HCT116 (cell line): ENCODE measurements around the gene RAI1.

Experiments
- CBX3 ChIP-seq: IDR thresholded peaks from 2 replicates; pipeline ENCODE4 v1.6.1; 2012; ENCODE audit warnings: low read depth
- CTCF ChIP-seq, 3 experiments: fragments of 200-600 bp in 1 of 3; sonication (generic) in 1 of 3; IDR thresholded peaks in 2 of 3; conservative IDR thresholded peaks in 1 of 3; 2 replicates each; pipeline ENCODE4 v1.5.1; 2012 to 2017; ENCODE audit warnings: low read depth in 2 of 3, low read length in 2 of 3, antibody characterized with exemption in 1 of 3, borderline replicate concordance in 1 of 3, control low read depth in 1 of 3, mild to moderate bottlenecking in 1 of 3, mixed read lengths in 1 of 3, mixed run types in 1 of 3, moderate library complexity in 1 of 3; ENCODE audit not compliant: insufficient read depth in 1 of 3
- ELF1 ChIP-seq: IDR thresholded peaks from 2 replicates; pipeline ENCODE4 v1.6.1; 2012; ENCODE audit warnings: low read depth, borderline replicate concordance
- EZH2 ChIP-seq: fragments of 200-600 bp; sonication (generic); IDR thresholded peaks from 2 replicates; pipeline ENCODE4 v1.6.1; 2017; ENCODE audit warnings: antibody characterized with exemption, mixed run types
- EZH2phosphoT487 ChIP-seq: fragments of 200-600 bp; IDR thresholded peaks from 2 replicates; pipeline ENCODE4 v1.6.1; 2018; ENCODE audit warnings: antibody characterized with exemption, borderline replicate concordance
- JUND ChIP-seq: IDR thresholded peaks from 2 replicates; pipeline ENCODE4 v1.6.1; 2012
- MAX ChIP-seq: IDR thresholded peaks from 2 replicates; pipeline ENCODE4 v1.6.1; 2012
- POLR2A ChIP-seq: IDR thresholded peaks from 2 replicates; pipeline ENCODE4 v1.7.0; 2011; ENCODE audit warnings: borderline replicate concordance; ENCODE audit not compliant: insufficient read depth, insufficient read length; ENCODE audit errors: extremely low read depth
- POLR2AphosphoS5 ChIP-seq: IDR thresholded peaks from 2 replicates; pipeline ENCODE4 v1.6.1; 2011; ENCODE audit warnings: mild to moderate bottlenecking, low read depth, low read length, moderate library complexity
- RAD21 ChIP-seq: IDR thresholded peaks from 2 replicates; pipeline ENCODE4 v1.6.1; 2012; ENCODE audit warnings: low read depth, mild to moderate bottlenecking
- REST ChIP-seq: IDR thresholded peaks from 2 replicates; pipeline ENCODE4 v1.6.1; 2012; ENCODE audit warnings: low read depth
- YY1 ChIP-seq: IDR thresholded peaks from 2 replicates; pipeline ENCODE4 v1.6.1; 2011; ENCODE audit warnings: low read length, low read depth, moderate library complexity, mild to moderate bottlenecking; ENCODE audit not compliant: insufficient replicate concordance; ENCODE audit errors: extremely low read depth
- ZBTB33 ChIP-seq: IDR thresholded peaks from 2 replicates; pipeline ENCODE4 v1.6.1; 2011; ENCODE audit warnings: mild to moderate bottlenecking, low read length, moderate library complexity; ENCODE audit not compliant: insufficient replicate concordance; ENCODE audit errors: extremely low read depth
- ZNF274 ChIP-seq: fragments of 200-500 bp; sonication (Bioruptor generic); IDR thresholded peaks from 2 replicates; pipeline ENCODE4 v1.6.1; 2014; ENCODE audit warnings: mild to moderate bottlenecking, low read depth, low read length, inconsistent platforms

GRCh38 chr17:17691468-17692263 is 10.4 kb downstream of the RAI1 start:
- TF ChIP-seq POLR2A (no peak), CTCF (IDR thresholded peaks at IDR 0.05 in 2 of 3, conservative IDR thresholded peaks at IDR 0.05 in 1 of 3; ENCODE audit: borderline replicate concordance in 1 of 3, insufficient read depth in 1 of 3, low read depth in 2 of 3, low read length in 2 of 3) (no peak), EZH2phosphoT487 (no peak), ZBTB33 (no peak), ELF1 (no peak), MAX (no peak), POLR2AphosphoS5 (no peak), RAD21 (no peak), REST (no peak), CBX3 (no peak), JUND (no peak), YY1 (no peak), EZH2 (no peak), ZNF274 (no peak)
